NCI-H1417 (cell line): Measurements from ENCODE around the gene SLC25A21.
A peak's percentile ranks its signal among the peaks of the same experiment; 100 is the strongest.
"Not testable (repeated sequence)": the region's sequence is repeated elsewhere in the genome, so short reads cannot be mapped to it uniquely, and the experiment has no call there.

ENCODE experiments used
- DNase-seq, 3 experiments: peaks; one replicate each; lab custom pipeline; 2025; lab: John Stamatoyannopoulos, UW

The SLC25A21 gene

GRCh38 chr14:36986407-36986806 lies 186.0 kb downstream of the SLC25A21 start:
- DNase-seq = no peak

- DNase-seq = no peak
Measured at GRCh38 chr14:36981832-36982529, 190.4 kb downstream of the SLC25A21 start.

- DNase-seq = not testable (repeated sequence)
Measured at GRCh38 chr14:36980413-36980812, 192.0 kb downstream of the SLC25A21 start.

DNA sequence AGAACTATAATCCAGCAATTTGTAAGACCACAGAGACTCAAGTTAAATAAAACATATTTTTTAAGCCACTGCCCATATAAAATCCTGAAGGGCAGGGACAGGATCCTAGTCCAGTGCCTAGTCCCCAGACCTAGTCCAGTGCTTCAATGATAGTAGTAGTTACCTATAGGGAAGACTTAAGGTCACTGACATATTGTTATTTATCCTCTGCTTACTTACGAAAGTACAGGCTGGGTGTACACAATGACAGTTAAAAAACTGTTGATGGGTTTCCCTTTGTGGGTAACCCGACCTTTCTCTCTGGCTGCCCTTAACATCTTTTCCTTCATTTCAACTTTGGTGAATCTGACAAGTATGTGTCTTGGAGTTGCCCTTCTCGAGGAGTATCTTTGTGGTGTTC lies 192.5 kb downstream of the SLC25A21 start:
- DNase-seq = no peak

DNA sequence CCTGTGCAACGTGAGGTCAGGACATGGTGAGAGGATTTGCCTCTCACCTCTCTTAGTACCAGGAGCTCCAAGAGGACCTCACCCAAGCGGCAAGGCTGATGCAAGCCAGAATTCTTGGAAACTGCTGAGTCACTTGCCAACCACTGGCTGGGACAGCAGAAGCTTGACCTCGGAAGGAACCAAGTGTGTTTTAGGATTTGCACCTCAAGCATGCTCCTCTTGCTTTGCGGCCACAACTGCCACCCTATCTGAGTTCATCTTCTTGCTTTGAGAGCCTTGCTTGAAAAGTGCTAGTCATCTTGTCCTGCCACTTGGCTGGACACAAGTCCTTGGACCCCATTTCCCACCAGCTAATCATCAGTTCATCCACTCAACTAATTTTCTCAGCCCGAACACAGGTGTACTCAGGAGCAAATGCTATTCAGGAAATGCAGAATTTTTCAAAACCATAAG lies 195.8 kb downstream of the SLC25A21 start:
- no peak for DNase-seq

GRCh38 chr14:36975834-36976233 lies 196.6 kb downstream of the SLC25A21 start:
- peak; percentile 11 to 77 (median 74) for DNase-seq

DNA sequence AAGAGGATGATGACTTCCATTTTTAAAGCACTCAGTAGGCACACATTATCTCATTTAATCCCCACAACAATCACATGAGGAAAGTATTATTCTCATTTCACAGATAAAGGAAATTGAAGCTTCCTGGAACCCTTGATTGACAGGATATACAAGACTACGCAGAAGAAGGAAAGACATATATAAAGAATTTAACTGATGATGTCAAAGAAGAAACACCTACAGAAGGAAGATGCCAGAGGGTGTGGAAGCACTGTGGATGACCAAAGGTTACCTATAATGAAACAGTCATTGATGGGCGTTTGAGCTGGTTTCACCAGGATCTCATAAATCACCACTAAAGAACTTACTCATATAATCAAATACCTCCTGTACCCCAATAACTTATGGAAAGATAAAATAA lies 197.4 kb downstream of the SLC25A21 start:
- DNase-seq = no peak

GRCh38 chr14:36973806-36974442 lies 198.5 kb downstream of the SLC25A21 start:
- no peak for DNase-seq

DNA sequence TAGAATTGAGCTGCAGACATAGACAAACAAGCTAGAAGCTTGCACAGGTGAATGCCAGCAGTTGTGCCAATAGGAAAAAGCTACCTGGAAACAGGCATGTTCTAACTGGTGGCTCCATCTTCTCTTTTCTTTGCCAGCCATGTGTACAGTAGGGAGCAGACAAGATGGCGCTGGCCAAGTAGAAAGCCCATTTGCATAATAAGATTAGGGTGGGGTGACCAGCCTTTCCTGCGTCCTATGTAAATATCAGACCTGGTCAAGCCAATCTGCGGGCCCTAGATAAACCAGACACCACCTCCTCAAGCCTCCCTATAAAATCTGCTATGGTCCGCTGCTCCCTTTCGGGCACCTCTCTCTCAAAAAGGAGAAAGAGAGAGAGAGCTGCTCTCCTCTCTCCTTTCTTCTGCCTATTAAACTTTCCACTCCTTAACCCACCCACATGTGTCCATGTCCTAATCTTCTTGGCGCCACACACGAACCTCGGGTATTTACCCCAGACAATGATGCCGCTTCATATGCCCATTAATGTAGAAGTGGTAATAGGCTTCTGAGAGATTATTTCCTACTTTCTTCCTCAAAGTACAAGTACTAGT lies 201.0 kb downstream of the SLC25A21 start:
- no peak for DNase-seq

- DNase-seq = peak in 1 of 3 experiments; percentile 32
Measured at GRCh38 chr14:36967892-36968555, 204.4 kb downstream of the SLC25A21 start.

GRCh38 chr14:36955967-36956366 lies 216.4 kb downstream of the SLC25A21 start:
- DNase-seq = no peak

DNA sequence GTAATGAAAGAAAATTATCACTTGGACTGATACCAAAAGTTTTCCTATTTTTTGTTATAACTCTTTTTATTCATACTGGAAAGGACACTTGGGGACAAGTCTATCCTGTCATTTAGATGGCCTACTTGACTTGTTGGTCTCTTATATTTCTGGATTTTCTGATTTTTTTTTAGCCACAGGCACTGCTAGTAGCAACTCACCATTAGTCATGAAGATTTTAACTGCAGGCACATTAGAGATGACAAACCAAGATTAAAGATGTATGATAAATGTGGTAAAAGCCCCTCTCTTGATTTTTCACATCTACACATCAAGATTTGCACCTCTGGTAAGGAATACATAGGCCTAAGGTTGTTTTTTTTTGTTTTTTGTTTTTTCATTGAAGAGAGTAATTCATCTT lies 217.0 kb downstream of the SLC25A21 start:
- DNase-seq = peak in 1 of 3 experiments; percentile 19

GRCh38 chr14:36952689-36953088 lies 219.7 kb downstream of the SLC25A21 start:
- no peak for DNase-seq

DNA sequence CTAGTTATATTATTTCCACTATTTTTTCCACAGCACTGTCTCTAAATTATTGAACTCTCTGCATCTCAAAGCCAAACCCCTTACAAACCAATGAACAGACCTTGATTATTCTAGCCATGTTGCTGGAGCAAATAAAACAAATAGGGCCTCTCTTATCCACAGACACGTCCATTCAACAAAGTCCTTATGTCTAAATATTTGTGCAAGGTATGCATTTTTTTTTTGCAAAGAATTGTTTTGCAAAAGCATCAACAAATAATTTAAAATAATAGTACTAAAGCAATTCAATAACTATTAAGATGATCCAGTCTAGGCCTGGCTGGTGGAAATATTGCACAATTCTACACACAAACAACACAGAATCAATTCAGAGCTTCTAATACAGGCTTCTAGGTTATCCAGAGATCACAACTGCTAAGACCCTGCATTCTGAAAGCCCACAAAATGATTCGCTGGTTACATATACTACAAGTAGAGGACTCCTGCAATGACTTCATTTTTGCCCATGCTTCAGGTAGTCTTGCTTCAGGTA lies 221.0 kb downstream of the SLC25A21 start:
- no peak for DNase-seq

- no peak for DNase-seq
Measured at GRCh38 chr14:36950812-36951211, 221.6 kb downstream of the SLC25A21 start.

DNA sequence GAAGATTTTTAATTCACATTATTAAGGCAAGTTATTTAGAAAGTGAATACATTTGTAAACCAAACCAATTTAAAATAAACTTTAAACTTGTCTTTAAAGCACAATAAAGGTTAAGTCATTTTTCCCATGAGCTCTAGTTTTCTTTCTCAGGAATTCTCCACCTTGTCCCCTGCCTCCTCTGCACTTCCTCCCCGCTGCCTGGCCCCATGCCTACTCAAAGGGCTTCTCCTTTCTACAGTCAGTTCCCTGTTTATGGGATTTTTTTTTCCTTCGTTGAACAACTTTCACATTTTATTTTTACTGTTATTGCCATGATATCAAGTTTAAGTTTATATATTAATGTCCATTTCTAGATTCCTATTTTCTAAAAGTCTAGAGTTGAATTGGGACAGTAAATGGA lies 223.0 kb downstream of the SLC25A21 start:
- no peak for DNase-seq

DNA sequence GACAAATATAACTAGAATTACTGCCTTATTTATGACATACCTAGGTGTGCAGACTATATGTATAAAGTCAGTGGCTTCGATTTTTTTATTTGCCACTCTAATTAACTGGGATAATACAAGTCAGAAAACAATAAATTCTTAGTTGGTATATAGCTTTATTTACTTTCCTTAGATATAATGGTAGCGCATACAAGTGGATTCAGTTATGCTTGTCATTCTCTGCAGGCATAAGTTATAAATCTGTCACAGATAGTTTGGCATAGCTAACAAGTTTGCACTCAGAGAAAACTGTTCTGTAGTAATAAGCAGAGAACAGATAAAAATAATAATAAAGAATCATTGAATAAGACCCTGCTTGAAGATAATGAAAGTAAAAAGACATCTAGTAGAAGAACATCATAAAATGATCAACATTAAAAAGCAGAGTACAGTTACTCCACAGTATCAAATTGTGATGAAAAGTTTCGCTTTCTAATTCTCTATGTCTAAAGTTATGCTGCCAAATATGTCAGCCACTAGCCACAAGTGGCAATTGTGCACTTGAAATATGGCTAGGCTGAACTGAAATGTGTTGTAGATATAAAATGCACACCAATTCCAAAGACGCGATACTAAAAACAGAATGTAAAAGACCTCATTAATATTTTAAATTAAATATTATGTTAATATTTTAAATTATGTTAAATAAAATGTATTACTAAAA lies 224.1 kb downstream of the SLC25A21 start:
- peak in 1 of 3 experiments; percentile 35 for DNase-seq

DNA sequence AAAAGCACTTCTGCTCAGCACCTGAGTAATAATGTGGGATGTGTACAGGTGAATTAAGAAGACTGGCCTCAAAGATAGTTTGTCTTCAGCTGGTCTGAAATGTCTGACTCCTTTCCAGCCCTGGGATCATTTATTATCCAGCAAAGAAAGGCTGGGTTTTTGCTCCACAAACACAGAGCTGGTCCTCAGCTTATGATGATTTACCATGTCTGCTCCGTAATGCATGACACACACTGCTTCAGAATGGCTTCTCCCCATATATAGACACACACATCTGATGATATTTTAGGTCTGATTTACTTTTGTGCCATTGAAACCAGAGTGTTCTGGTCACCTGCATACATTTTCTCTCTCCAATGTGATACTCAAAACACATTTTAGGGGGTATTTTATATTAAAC lies 225.0 kb downstream of the SLC25A21 start:
- DNase-seq = peak in 1 of 3 experiments; percentile 36

DNA sequence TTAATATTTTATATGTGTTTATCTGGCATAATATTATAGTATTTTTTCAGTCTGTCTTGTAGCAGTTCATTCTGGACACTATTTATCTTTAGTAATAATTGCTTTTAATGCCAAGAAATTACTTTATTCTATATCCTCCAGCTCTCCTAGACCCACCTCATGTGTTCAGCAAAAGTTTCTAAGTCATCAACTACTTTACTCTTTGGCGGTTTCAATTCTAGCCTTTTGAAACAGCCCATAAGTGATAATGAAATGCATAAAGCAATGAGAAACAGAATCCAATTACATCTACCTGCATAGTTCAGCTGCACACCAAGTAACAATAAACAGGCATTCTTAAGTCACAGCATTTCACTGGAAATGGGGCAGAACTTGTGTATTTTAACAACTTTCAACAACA lies 225.5 kb downstream of the SLC25A21 start:
- DNase-seq = no peak

DNA sequence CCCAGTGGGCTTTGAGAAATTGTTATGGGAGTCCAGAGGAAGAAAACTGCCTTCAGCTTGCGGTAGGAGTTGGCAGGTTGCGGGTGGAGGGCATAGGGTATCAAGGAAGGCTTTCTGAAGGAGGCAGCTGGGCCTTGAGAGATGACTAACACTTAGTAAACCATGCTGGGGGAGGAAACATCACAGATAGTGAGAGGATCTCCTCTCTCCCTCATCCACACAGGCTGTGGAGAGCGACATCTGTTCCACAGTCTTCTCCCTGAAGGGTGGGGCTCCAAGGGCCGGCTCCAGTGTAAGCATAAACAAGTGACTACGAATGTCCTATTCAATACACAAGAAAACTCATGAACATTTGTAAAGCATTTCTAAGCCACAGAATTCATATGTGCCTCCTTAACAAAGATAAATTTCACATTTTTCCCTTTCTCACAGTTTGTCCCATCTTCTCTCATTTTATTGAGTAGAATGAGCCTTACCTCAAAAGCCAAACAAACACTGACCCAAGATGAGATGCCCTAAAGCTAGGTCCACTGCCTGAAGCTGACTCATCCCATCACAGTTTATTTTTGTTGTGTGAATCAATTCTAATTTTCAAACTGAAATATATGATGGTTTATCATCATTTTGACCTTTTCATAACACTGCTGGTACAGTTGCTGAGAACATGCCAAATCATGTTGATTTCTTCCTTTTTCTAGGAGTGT lies 227.9 kb downstream of the SLC25A21 start:
- no peak for DNase-seq
